GM19395 (cell line): ENCODE measurements around the gene PRKAR1B.
"Not testable (repeated sequence)": the region's sequence is repeated elsewhere in the genome, so short reads cannot be mapped to it uniquely, and the experiment has no call there.

Source experiments
- ATAC-seq: cut with Tn5 transposase; IDR thresholded peaks from one replicate; pipeline ENCODE4 v1.9.1; 2021; ENCODE audit warnings: mild to moderate bottlenecking, moderate library complexity; ENCODE audit not compliant: unreplicated experiment

Gene PRKAR1B

GRCh38 chr7:562789-563628 lies 164.1 kb downstream of the PRKAR1B start:
- ATAC-seq: no peak

- ATAC-seq: no peak
Observed at GRCh38 chr7:562374-562675, 164.8 kb downstream of the PRKAR1B start.

DNA sequence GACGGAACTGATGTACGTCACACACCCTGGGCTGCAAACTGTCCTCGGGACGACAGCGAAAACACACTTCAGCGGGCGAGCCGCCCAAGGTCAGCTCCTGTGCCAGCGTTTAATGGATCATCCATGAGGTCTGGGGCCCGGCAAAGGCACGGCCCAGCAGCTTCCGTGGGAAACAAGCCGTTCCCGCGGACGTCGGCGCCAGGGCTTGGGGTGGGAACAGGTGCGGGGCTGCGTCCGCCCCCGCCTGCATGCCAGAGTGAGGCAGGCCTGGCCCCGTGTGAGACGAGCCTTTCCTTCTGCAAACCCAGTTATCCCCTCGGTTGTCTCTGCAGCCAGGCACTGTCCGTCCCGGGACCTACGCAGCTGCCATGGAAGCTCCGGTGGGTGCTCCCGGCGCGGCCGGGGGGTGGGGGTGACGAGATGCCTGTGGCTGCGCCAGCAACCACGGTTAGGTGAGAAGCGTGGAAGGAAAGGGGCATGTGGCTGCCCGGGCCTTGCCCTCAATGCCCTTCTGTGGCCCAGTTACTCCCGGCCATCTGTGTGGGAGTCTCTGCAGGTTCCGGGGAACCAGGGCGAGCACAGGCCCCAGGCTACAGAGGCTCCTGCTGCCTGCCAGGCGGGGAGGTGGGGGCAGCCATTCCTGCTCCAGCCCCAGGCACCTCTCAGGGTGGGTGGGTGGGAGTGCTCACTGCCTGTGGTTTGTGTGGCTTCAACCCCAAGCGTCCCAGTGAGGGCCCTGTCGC lies 165.3 kb downstream of the PRKAR1B start:
- no peak for ATAC-seq

DNA sequence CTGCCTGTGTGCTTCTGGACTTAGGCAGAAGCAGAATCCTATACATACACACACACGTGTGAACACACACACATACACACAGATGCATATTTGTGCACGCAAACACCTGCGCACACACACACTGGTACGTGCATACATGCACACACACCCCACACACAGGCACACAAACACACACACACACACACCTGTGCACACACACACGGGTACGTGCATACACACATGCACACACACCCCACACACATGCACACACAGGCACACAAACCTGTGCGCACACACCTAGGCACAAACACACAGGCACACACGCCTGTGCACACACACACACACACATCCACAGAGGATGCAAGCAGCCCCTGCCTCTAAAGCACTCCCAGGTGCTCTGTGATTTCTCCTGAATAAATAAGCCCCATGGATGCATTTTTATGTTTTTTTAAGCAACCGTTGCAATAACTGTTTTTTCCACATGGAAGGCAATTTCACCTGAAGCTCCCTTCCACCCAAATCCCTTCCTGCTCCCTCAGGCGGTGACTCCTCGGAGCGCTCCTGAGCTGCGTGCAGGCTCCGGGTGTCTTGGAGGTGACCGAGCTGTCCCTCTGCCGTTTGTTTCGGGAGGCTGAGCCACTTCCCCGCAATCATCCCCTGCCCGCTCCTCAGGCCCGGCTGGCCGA lies 166.0 kb downstream of the PRKAR1B start:
- no peak for ATAC-seq

DNA sequence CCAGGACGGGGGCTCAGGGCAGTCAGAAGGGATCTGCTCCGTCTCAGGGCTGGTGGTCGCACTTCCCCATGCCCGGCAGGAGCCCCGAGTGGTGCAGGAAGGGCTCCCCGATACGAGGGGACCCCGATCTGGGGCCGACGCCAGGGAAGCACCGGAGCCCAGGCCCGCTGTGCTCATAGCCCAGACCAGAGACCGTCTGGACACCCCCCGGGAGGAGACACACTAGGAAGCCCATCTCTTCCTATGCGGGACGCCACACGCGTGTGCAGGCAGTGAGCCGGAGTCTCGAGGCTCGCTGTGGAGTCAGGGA lies 167.7 kb downstream of the PRKAR1B start:
- no peak for ATAC-seq

- ATAC-seq: no peak
Observed at GRCh38 chr7:557558-557881, 169.6 kb downstream of the PRKAR1B start.

- no peak for ATAC-seq
Observed at GRCh38 chr7:556837-557557, 170.1 kb downstream of the PRKAR1B start.

- no peak for ATAC-seq
Observed at GRCh38 chr7:556291-556826, 170.7 kb downstream of the PRKAR1B start.

- no peak for ATAC-seq
Observed at GRCh38 chr7:555551-556160, 171.4 kb downstream of the PRKAR1B start.

DNA sequence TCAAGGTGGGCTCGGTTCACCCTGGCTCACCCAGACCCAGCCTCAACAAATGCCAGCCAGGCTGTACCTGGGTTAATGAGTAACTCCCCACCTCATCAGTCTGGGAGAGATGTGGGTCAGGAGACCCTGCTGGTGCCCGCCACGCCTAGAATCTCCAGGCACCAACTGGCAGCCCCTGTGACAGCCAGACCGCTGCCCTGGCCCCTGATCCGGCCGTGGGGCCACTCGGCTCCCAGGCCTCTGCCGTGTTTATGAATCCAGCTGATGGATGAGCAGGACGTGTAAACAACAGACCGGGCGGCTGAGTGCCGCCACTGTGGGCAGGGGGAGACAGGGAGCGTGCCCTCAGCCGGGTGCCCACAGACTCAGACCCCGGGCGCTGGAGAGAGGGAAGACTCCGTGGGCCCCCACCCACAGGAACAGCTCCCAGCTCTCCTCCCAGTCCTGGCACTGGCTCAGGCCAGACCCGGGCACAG lies 173.4 kb downstream of the PRKAR1B start:
- ATAC-seq: no peak

GRCh38 chr7:552868-553635 lies 174.0 kb downstream of the PRKAR1B start:
- no peak for ATAC-seq

DNA sequence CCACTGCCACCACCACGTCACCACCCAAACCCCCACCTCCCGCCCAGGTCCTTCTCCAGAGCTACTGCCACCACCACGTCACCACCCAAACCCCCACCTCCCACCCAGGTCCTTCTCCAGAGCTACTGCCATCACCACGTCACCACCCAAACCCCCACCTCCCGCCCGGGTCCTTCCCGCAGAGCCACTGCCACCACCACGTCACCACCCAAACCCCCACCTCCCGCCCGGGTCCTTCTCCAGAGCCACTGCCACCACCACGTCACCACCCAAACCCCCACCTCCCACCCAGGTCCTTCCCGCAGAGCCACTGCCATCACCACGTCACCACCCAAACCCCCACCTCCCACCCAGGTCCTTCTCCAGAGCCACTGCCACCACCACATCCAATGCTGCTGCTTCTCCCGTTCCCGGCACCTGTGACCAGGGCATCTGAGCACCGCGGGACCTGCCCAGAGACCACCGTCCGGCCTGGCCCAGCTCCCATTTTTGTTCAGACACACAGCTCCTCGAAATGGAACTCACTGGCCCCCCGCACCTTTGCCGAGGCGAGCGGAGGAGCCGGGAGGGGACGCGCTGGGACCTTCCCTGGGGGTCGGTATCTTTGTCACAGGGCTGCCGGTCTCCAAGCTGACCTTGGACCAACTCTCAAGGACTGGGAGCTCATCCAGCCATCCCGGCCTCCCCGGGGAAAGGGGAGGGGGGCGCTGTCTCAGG lies 174.8 kb downstream of the PRKAR1B start:
- not testable (repeated sequence) for ATAC-seq

GRCh38 chr7:551615-551970 lies 175.5 kb downstream of the PRKAR1B start:
- not testable (repeated sequence) for ATAC-seq

- ATAC-seq: no peak
Observed at GRCh38 chr7:550881-551614, 176.0 kb downstream of the PRKAR1B start.

DNA sequence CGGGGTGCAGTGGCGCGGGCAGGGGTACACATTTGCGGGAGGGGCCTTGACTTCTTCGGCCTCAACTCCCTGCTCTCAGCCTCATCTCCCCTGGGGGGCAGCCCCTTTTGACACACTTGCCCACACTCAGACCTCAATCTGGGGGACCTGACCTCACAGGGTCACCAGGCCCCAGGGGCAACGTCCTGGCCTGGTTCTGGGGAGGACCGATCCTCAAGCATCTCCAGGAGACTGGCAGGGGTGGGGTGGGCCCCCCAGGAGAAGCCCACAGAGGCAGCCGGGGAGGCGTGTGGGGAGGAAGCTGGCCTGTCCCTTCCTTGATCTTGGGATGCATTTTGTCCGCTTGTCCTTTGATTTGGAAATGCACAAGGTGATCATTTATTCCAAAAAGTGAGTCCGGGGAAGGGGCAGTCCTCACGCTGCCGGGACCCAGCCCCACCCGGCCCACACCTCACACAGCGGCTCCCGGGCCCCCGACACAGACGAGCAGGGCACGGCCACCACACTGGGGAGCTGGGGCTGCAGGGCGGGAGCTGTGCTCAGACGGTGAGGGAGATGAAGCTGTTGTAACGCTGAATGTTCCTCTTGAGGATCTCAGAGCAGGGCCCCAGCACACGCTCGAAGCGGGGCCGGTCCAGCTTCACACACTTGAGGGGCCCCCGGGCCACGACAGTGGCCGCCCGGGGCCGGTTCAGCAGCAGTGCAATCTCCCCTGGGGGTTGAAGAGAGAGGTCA lies 177.0 kb downstream of the PRKAR1B start:
- ATAC-seq: no peak

DNA sequence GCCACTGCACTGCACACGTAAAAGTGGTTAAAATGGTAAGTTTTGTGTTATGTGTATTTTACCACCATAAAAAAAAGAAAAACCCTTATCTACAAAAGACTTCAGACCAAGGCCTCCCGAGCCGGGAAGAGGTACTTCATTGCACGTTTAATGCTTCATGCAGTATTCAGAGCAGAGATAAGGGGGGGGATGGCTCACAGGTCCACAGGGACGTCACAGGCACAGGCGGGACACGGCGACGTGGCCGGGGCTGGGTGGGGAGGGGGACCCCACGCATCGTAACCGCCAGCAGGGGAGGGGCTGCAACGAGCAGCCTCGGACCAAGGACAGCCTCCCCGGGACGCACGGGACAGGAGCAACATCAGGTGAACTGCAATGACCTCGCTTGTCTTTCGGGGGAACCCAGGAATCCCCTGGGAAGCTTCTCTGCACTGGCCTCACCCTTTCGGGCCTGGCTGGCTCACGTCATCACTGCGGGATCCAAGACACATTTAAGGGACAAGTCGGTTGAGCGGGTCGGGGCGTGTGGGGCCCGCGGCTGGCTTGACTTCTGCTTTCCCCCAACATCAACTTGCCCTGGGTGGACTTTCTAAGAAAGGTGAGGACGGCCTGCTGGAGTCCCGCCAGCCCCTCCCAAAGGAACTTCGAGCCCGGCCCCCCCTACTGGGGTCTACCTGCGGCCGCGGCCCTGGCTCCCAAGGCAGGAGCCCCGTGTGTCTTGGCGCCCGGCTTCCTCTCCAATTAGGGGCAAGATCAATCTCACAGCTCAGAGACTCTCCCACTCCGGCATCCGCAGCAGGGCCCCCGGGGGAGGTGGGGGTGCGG lies 177.8 kb downstream of the PRKAR1B start:
- no peak for ATAC-seq

GRCh38 chr7:548401-548800 lies 178.7 kb downstream of the PRKAR1B start:
- ATAC-seq: no peak
